ENCODE measurements around the gene CBFB.

DNA sequence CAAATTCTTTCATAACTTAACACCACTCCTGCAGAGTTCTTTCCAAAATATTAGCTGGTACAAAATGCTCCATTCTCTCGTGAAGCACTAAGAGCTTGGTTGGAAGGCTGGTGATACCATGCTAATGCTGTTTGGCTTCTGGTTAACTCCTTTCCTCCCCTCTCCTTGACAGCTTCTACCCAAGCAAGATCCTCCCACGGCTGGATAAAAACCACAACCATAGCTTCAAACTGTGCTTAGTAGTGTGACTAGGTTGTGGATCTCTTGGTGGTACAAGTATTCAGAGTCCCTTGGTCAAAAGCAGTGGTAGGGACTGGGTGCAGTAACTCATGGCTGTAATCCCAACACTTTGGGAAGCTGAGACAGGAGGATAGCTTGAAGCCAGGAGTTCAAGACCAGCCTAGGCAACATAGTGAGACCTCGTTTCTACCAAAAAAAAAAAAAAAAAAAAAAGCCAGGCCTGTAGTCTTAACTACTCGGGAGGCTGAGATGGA lies 83.0 kb downstream of the CBFB start:
- TF ChIP-seq EZH2phosphoT487 (IDR thresholded peaks at IDR 0.05; ENCODE audit: insufficient read depth, low read depth) (no peak), EZH2 (IDR thresholded peaks at IDR 0.05; ENCODE audit: insufficient read depth, poor library complexity, severe bottlenecking) (no peak)
